ENCODE measurements around the gene NOP9.
A peak's percentile ranks its signal among the peaks of the same experiment; 100 is the strongest.

Gene NOP9

DNA sequence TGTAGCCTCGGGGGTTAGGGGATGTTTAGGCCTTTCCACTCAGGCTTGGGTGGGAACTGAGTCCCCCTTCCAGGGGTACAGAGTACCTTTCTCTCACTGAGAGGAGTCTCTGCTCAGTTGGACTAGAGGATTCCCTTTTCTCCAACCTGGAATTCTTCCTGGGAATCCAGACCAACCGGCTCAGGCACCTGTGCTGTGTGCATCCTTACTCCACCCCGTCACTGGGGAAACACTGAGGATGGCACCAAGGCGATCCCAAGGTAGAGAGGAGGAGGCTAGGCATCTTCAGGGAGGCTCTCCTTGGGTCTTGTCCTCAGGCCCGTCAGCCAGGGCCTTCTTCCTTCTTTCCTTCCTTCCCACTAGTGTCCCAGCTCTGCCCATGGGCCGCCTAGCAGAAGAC lies 35.8 kb upstream of the NOP9 start:
- no peak for DNase-seq

DNA sequence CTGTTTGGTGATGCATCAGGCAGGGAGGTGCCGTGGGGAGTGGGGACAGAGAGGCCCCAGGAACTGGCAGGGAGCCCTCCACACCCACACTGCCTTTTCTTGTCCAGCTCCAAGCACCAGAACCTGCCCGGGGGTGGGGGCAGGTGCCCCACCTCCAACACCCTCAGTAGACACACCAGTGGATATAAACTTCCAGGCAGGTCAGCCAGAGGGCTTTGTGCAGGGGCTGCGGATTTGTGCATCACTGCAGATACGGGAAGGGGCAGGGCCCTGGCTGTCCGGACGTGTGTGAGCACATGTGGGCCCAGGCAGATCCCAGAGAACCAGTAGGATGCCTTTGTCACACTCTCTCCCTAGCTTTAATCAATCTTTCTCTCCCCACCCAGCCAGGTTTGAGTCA lies 35.4 kb upstream of the NOP9 start:
- no peak for DNase-seq

DNA sequence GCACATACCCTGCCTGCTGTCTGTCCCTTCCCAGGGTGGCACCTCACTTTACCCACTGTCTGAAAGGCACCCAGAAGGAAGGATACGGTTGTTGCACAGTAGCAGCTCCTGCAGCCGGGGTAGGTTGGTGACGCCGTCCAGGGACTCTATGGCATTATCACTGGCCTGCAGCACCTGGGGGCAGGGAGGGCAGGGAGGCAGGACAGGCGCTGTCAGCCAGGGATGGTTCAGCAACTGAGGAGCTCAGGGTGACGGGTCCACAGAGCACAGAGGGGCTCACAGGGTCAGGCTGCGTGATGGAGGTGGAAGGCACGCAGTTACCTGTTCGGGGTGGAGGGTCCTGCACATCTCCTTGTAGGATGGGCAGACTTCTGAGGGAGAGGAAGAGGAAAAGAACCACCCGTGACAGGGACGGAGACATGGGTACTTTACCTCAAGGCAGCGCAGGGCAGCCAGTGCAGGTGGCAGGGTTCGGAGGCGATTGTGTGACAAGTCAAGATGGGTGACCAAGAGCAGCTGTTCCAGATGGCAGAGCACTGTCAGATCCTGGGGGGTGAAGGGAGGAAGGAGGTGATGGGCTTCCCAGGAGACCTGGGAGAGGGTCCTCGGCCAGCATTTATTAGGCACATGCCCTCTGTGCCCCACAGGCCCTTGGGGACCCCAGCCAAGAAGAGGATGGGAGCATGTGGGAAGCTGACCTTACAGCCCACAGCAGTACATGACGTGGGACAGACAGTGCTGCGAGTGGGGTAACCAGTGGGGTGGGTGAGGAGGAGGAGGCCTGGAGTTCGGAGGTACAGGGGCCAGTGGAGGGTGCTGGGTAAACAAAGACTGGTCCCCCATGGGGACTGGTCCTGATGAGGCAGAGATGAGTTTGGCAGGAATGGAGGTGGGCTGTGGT lies 33.1 kb upstream of the NOP9 start:
- no peak for DNase-seq

DNA sequence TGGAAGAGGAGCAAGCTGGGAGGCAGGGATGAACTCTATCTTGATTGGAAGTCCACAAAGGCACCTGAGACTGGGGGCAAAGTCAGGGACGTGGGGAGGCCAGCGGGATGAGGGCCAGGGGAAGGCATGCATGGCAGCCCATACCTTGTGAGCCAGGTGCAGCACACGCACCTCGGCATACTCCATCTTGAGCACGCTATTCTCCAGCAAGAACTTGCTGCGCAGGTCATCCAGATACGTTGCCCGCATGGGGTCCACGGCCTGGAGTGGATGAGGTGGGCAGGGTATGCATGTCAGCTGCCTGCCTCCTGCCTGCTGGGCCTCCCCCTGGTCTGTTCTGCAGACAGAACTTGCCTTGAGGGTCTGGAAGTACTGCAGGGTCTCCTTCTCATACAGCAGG lies 32.1 kb upstream of the NOP9 start:
- DNase-seq = no peak

DNA sequence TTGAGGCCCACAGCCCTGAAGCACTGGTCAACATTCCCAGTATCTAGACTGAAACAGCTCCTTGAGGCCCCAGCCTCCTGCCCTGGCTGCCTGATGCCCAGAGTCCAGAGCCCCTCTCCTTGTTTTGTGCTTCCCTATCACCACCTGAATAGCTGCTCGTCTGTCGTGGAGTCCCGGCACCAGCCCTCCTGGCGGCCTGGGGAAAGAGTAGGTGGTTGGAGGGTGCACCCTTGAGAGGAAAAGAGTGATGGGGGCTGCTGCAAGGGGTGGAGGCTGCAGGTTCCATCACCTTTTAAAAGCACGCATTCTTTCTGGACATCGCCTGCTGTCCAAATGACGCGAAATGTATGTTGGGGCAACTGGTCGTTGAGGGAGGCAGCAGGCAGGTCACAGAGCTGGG lies 31.4 kb upstream of the NOP9 start:
- DNase-seq = no peak

DNA sequence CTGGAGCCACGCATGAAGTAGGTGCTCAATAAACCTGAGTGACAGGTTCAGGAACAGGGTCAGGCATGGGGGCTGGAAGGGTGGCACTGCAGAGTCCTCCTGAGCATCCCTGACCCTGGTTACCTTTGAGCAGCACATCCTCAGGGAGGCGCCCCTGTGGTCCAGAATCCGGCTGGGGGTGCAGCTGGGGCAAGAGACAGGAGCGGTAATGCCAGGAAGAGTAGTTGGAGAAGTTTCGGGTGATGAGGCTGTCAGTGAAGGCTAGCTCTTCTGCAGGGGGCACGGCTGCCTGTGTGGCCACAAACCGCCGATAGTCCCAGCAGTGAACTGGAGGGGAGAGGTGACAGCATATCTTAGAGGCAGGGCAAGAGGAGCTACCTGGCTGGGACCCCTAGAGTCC lies 30.3 kb upstream of the NOP9 start:
- DNase-seq = no peak

DNA sequence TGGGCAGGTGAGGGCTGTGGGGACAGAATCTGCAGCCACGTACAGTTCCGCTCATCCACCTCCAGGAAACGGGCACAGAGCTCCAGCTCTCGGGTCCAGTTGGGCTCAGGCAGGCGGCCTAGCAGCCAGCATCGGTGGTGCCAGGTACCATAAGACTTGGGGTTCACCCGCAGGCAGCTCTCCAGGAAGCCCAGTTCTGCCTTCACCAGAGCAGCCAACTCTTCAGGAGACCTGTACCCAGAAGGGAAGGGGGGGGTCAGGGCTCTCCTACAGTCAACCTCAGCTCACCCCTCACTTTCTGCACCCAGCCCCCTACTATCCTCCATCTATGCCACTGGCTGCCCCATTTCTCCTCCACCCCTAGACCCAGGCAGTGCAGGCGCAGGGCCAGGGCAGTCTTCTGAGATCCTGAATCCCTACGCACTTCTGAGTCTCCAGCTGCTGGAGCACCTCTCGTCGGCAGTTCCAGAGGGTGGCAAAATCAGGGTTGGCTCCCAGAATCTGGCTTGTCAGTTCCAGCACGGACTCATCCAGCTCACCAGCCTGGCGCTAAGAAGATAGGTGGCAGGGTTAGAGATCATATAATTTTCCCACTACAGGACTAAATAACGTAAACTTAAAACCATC lies 29.6 kb upstream of the NOP9 start:
- DNase-seq = no peak

DNA sequence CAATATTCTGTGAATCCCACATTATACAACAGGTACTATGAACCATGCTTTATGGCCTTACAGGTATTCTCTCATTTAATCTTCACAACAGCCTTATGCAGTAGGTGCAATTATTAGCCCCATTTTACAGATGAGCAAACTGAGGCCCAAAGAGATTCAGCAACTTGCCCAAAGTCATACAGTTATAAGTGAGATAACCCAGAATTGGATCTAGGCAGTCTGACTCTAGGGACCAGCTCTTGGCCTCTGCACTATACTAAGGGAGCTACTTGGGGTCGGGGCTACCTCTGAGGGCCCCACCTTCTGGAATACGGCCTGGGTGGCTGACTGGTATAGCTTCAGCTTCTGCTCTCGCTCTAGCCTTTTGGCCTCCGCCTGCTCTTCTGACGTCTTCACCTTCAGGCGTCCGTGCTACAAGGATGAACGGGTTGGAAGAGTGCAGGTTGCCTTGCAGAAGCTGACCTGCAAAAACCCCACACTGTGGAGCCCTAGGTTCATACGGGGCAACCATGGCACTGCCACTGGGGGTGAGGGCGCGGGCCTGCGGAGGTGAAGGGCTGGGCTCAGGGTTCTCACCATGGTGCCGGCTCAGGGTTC lies 29.0 kb upstream of the NOP9 start:
- DNase-seq = no peak

DNA sequence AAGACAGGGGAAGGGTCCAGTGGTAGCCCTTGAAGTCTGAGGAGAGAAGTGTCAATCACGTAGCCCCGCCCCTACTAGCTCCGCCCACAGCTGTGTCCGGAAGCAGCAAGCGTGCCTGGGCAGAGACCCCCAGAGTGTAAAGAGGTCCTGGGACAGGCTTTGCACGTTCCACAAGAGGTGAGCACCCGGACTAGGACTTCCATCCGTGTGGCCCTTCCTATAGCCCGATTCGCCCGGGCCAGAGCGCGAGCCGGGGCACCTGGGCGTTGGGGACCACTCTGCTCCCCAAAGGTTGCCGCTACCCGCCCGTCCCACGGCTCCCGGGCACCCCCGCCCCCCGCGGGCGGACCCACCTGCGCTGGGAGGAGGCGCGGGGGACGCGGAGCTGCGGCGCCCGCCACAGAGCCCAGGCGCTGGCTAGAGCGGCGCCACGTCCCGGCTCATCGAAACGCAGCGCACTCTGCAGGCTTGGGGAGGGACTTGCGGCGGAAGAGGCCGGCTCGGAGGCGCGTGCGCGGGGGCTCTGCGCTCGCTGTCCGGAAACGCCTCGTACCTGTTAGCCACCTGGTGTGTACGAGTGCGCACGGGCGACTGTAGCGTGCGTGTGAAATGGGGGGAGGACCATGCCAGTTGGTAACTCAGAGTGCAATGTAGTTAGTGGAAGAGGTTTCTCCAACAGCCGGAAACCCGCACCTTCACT lies 28.4 kb upstream of the NOP9 start, which contains the start of gene RABGGTA:
RABGGTA (minus strand) TSS at position 464 of the 700 bp plus-strand sequence. CDS start 482 bp downstream, outside the sequence.
- peak; percentile 61 for DNase-seq

DNA sequence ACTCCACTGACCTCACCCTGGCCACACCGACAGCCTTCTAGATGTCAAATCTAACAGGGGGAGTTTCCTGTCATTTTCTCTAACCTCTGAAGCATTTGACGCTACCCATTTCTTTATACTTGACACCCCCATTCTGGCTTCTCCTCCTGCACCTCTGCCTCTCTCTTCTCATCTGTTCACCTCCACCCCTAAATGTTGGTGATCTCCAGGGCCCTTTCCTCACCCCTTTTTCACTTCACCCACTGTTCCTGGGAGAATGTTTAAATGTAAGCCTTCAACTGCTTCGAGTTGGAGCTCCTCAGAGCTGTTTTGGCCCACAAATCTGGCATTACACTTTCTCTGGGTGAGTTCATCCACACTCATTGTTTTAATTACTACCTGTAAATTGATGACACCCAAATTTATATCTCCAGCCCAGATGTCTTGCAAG lies 27.8 kb upstream of the NOP9 start:
- DNase-seq = no peak

DNA sequence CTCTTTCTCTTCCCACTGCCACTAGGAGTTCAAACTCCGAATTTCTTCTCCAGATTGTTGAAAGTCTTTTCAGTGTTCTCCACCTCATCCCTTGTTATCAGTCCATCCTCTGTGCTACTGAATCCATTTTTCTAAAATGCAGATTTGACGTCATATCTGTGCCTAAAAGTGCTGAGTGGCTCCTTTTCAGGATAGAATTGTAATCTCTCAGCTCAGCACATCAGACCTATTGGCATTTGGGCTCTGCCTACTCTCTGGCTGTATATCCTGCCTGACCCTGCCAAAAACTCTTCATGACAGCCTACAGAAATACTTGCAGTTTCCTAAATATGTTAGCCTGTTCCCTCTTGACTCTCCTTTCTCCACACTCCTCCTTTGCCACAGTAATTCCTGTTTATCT lies 27.2 kb upstream of the NOP9 start:
- DNase-seq = no peak

DNA sequence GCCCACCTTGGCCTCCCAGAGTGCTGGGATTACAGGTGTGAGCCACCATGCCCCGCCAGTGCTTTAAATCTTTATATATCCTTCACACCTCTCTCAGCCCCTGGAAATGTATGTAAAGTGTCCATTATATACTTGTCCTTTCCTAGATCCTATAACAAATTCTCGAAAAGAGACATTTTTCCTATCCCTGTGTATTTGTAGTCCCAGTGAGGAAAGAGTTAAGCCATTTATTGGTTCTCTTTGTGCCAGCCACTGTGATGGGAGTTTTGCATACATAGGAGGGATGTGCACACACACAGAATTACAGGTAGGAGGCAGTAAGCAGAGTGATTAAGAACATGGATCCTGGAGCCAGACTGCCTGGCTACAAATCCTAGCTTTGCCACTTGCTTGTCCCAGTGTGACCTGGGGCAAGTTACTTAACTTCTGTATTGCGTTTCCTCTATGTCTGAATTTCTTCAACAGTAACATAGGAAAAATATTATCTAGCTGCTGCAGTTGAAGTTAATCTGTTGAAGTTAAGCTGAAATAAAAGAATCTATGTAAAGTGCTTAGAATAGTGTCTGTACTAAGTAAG lies 26.1 kb upstream of the NOP9 start:
- DNase-seq = no peak

DNA sequence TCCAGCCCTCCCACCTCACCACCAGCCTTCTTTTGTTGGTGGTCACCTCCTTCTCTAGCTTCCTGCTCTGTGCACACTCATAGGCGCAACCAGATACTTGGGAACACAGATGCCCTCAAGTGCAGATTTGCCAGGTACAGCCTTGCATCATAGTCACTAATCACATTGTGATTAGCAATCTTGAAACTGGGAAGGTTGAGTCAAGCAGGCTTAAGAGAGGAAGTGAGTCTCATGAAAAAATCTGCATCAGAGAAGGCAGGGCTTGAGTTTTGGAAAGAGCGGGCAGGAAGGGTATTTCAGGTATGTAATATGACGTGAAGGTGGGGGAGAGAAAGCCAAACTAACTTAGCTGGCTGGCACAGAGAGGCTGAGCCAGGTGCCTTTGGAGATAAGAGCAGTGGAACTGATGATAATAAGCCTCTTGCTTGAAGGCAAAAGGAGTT lies 25.5 kb upstream of the NOP9 start:
- DNase-seq = no peak

DNA sequence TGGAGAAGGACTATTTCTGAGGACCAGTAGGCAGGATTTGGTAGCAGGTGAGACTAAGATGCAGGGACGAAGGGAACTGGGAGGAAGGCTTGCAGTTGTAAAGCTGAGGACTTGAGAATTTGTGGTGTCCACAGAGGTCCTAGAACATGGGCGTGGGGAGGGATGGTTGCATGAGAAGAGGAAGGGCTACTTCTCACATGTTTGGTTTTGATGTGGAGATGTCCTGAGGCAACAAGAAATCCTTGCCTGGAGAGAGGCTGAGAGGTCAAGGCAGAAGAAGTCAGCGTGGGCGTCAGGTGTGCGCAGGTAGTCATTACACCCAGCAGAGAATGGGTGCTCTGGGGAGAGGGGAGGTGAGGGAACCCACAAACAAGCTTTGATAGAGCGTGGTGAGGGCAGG lies 22.6 kb upstream of the NOP9 start:
- no peak for DNase-seq

DNA sequence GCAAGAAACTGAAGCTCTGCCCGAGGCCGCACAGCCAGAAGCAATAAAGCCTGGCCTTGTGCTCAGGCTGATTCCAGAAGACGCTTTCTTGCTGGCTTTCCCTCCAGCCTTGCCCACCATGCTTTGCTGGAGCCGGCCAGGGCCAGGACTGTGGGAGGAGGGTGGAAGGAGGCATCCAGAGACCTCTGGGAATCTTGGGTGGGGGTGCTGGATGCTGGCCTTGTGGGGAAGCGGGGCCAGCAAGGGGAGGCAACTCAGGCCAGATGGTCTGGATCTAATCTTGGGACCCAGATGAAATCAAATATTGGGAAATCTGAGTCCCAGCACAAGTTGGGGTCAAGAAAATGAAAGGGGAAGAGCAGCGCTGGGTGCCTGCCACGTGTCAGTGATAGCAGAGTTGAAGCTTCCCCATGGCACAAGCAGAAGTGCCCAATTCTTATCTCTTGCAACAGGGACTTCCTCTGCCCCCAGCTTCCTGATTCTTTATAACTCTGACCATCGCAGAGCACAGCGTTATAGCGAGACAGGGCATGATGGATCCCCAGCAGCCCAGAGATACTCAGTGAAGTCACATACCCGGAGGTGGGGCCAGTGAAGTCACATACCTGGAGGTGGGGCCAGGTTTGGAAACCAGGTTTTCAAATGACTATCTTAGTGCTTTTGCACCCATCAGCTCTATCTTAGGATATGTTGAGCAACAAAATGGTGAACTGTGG lies 21.9 kb upstream of the NOP9 start:
- DNase-seq = no peak

DNA sequence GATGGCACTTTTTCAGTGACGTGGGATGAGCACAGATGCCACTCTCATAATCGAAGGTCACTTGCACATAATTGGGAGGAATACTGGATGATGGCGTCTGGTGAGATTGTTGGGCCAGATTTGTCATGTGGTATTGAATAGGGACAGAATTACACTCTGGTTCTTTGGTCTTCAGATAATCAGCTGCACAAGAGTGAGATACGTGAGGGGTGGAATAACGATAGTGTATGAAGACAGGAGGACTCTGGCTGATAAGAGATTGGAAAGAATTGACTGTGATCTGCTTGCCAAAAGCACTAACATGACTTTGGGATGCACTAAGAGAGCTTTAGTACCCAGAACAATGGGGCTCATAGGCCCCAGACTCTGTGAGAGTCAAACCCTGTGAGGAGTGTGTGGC lies 21.2 kb upstream of the NOP9 start:
- DNase-seq = no peak

DNA sequence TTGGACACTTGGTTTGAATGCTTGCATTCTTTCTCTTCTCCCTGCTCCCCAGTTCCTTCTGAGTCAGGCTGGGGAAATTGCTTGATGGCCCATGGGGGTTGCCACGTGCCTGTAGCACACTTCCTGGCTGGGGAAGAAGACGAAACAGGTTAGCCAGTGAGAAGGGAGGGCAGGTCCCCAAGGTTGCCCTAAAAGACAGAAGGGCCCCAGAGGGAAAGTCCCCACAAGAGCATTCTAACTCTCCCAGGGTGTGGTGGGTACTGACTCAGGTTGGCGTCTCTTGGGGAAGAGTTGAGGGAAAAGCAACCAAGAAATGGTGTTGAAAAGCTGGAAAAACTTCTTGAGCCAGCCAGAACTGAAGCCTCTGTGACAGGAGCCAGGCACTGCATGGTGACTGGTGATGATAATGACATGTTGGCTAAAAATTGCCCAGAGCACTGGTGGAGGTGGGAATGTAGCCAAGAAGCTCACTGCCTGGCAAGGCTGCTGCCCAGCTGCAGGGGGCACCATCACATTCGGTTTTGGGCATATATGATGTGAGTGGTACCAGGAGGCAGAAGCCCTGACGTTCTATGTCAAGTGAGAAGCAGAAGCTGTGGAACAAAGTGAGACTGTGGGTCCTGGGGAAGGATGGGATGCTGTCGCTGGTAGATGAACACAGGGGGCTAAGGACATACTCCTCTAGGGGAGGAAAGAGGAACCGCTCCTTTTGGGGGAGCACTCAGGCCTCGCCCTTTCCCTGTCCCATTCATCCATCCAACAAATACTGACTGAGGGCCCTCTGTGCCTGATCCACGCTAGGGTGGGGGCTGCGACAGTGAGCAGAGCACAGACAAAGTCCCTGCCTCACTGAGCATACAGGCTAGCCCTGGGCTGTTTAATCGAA lies 20.1 kb upstream of the NOP9 start:
- DNase-seq = no peak

DNA sequence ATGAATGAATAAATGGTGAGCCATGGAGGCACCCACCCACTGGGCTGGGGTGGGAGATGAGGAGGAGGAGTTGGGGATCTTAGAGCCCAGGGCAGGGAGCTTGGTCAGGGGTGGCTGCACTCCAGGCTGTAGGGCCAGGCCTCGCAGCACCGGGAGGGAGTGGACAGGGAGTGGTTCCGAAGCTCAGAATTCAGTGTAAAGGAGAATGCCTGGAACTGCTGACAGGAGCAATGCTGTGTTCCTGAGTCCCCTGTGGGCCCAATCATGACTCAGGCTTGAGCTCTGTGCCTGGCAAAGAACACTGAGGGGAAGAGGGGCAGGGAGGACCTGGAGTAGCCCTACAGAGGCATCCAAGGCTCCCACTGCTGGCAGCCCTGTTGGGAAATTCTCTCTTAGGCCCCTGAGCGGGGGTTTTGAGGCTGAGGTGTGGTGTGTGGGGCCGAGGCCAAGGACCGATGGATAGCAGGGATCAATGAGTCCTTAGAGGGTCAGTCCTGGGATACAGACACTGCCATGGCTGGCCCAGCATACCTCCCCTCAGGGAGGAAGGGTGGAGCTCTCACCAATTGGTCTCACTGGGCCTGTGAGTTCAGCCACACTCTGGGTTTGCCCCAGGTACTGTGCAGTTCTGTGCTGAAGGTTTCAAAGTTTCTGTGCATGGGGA lies 18.7 kb upstream of the NOP9 start:
- no peak for DNase-seq

DNA sequence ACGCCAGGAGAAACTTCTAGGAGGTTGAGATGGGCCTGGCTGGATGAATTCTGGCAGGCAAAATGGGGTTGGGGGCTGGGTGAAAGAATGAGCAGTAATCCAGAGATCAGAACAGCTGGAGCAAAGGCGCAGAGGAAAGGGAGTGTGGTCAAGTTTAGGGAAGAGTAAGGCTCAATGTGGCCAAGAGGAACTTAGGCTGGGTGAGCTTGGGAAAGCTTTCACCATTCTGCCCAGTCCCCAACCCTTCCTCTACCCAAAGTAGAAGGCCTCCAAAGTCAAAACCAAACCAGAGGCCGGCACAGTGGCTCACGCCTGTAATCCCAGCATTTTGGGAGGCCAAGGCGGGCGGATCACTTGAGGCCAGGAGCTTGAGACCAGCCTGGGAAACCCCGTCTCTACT lies 18.0 kb upstream of the NOP9 start:
- DNase-seq = no peak

DNA sequence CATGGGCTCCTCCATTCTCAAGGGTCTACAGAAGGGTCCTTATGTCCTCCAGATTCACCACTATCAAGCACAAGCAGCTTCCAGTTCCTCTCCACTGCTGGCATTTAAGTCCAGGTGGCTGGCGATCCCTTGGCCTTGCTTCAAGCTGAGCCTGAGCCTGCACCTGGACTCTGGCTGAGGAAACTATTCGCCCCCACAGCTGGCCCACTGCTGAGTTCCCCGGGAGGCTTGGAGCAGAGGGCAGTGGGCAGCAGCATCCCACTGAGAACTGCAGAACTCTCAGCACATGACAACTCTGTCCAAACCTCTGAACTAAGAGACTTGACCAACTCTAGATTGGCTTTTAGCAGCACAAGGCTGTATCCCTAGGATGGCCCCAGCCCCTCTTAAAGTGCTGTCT lies 16.9 kb upstream of the NOP9 start:
- no peak for DNase-seq
